ENCODE data around the gene NENF.

The NENF gene

GRCh38 chr1:212482006-212482636 is 49.4 kb downstream of the NENF start:
- no peak for DNase-seq (ENCODE audit: low spot score)

DNA sequence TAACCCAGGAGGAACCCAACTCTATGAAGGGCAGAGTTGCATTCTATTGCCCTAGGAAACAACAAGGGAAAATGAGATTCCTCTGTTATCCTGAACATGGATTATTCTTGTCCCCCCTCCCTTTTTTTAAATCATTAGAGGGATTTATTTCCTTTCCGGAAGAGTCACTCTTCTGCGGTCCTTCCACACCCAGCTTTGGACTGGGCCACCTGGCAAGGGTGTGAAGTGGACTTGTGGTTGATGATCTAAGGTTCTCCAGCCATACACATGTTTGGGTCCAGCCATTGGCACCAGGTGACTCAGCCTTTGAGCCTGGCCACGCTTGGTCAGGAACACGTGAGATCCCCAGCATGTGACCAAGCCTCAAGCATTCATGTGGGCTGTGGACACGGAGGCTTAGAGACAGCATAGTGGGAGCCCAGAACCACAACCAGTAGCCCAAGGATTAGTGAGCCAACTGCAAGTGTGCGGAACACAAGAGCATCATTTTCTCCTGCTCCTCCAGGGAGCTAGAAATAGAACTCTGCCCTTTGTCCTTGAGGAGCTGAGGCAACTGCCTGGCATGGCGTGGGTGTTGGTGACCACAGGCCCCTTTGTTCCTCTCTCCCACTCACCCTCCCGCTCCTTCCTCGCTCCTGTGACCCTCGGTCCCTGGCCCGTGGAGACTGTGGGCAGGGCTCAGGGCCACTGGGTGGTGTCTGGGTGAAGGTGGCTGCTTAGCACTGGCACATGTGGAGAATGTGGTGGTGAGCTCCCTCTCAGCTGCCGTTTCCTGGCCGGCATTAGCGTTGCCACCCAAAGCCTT is 50.1 kb downstream of the NENF start:
- no peak for DNase-seq (ENCODE audit: low spot score)

- no peak for DNase-seq (ENCODE audit: low spot score)
Observed at GRCh38 chr1:212484701-212485570, 52.2 kb downstream of the NENF start.

- DNase-seq (ENCODE audit: low spot score) = no peak
Observed at GRCh38 chr1:212485571-212485912, 52.8 kb downstream of the NENF start.

DNA sequence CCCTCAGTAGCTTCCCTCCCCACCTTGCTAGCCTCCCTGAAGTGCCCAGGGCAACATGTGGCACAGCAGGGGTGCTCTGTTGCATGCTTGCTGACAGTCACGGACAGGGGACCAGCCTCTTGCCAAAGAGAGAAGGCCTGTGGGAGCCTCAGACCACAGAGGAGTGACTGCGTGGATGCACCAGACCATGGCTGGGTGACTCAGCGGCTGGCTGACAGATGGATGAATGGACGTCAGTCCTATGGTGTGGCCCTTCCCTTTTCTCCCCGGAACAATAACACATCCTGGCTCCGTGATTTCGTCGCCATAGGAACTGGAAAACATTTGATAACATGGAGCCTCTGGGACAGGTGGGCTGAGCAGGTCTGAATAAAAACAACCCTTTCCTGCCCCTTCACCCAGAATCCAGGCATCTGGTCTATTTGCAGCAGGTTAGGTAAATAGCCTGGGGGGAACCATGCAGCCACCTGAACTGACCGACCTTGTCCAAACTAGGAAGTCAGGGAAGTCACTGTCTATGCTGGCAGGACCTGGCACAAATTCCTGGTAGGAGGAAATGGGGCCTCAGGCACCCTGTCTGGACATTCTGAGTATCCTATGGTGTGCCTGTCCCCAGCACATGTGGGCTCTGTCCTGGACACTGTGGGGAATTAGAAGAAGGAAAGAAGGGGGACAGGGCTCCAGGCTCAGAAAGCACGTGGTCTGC is 53.3 kb downstream of the NENF start:
- DNase-seq (ENCODE audit: low spot score) = no peak

GRCh38 chr1:212486619-212486975 is 53.9 kb downstream of the NENF start:
- DNase-seq (ENCODE audit: low spot score) = no peak

- DNase-seq (ENCODE audit: low spot score) = no peak
Observed at GRCh38 chr1:212487286-212487685, 54.6 kb downstream of the NENF start.

DNA sequence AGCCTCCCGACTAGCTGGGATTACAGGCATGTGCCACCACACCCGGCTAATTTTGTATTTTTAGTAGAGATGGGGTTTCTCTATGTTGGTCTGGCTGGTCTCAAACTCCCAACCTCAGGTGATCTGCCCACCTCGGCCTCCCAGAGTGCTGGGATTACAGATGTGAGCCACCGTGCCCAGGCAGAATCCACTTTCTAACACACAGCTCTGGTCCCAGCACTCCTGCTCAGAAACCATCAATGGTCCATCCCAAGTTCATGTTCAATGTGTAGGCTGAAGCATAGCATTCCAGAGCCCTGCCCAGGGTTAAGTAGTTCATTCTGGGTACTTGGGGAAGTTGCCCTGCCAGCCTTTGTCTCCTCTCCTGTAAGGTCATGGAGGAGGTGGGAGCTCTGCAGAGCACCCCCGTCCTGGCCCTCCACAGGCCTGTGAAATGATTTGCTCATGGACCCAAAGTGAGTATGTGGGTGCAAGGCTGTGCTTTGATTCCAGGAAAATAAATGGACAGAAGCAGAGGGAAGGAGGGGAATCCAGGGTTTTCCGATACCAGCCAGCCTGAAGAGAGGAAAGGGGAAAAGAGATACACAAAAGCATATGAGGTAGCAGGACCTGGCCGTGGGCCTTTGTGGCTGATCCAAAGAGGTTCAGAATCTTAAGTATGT is 55.2 kb downstream of the NENF start:
- DNase-seq (ENCODE audit: low spot score) = no peak

DNA sequence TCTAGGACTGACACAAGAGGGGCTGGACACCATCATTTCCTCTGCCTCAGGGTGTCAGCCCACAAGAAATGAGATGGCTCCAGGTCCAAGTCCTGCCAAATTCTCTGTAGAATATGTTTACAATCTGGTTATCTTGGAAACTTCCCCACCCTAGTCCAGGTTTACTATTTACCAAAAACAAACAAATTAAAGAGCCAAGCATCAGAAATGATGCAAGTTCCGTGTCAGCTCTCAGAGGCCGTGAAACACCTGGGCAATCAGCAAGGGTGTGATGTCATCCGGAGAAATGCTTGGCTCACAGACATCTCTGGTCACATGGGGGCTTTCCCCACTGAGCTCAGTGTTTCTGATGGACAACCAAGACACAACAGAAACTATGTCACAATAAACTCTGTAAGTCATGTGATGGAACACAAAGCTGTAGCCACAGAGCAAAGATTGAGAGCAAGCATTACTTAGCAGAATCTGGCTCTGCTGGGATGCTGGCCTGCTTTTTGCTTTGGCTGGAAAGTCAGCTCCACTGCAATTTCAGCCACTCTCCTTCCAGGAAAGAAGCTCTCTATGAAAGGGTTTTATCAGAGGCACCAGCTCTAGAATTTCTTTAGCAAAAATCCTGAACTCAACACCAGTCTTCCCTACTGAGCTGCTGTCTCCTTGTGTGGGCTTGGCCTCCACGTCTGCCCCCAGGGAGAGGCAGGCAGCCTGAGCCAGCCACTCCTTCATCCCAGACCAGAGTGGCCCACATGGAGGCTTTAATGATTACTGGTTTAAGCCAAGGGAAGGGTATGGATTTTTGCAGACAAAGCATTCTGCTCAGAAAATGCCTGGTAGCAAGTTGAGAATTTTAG is 55.9 kb downstream of the NENF start:
- peak; percentile 68 for DNase-seq (ENCODE audit: low spot score)

GRCh38 chr1:212489284-212489859 is 56.7 kb downstream of the NENF start:
- no peak for DNase-seq (ENCODE audit: low spot score)

DNA sequence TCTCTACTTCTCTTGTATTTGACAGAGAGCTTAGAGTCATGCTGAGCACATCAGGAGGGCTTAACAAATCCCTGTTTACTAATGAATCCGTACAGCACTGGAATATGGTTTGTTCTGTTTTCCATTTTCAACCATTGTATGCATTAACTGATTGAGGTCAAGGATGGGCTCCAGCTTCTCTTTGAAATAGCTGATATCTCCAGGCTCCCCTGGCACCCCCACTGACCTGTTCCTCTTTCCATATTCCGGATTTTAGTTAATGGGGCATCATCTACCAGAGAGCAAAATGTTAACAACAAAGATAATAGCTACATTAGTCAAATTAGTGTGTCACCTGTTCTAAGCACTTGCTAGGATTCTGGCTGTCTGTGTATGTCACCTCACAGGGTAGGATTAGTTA is 57.6 kb downstream of the NENF start:
- no peak for DNase-seq (ENCODE audit: low spot score)

DNA sequence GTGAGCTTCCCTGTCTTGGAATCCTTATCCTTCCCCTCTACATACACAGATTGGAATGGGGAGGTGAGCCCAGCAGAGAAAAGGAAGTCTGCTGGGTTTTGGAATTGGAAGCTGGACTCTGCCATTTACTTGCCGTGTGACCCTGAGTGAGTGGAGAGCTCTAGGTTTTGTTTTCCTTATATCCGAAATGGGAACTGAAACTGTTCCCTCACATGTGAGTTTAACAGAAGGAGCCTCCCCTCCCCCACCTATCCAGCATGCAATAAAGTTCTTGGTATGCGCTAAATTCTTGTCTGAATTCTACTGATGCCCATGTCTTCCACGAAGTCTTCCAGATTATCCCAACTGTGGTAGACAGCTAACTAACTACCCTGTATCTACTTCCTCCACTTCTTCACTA is 58.7 kb downstream of the NENF start:
- no peak for DNase-seq (ENCODE audit: low spot score)
